Keratinocyte (primary cell): ENCODE results near the gene PGLYRP1. TPM values are rescaled to one million over a fixed set of nuclear protein-coding genes. Genes with fewer than 3 reads are reported as not detected.

Source experiments
- DNase-seq: peaks from one replicate; pipeline ENCODE4 v3.0.0-alpha.2; 2011; ENCODE audit warnings: low read depth, missing footprints, low spot score
- FAIRE-seq: peaks from 2 replicates; lab custom pipeline; 2011; peaks lifted over from hg19 to GRCh38; lab: Jason Lieb, UNC
- H2AFZ ChIP-seq: 2 replicates; pipeline ENCODE4 v1.6.0; 2012; ENCODE audit warnings: low read length, control low read depth, inconsistent platforms; ENCODE audit not compliant: control insufficient read depth
- H3K27ac ChIP-seq: 2 replicates; pipeline ENCODE4 v1.5.1; 2011; ENCODE audit warnings: low read length; ENCODE audit not compliant: control insufficient read depth, insufficient read depth
- H3K27me3 ChIP-seq: 3 replicates; pipeline ENCODE4 v1.6.0; 2011; ENCODE audit warnings: low read length; ENCODE audit not compliant: control insufficient read depth, insufficient read depth; ENCODE audit errors: extremely low read depth
- H3K36me3 ChIP-seq, 2 experiments: 2 replicates in 1 of 2; 3 replicates in 1 of 2; pipeline ENCODE4 v1.5.1; 2011; ENCODE audit warnings: low read length in 2 of 2, mild to moderate bottlenecking in 1 of 2; ENCODE audit not compliant: control insufficient read depth in 2 of 2, insufficient read depth in 2 of 2; ENCODE audit errors: extremely low read depth in 1 of 2
- H3K4me1 ChIP-seq: 3 replicates; pipeline ENCODE4 v1.5.1; 2011; ENCODE audit warnings: low read length; ENCODE audit not compliant: control insufficient read depth, insufficient read depth; ENCODE audit errors: extremely low read depth
- H3K4me2 ChIP-seq: 3 replicates; pipeline ENCODE4 v1.6.0; 2011; ENCODE audit warnings: low read depth, low read length; ENCODE audit not compliant: control insufficient read depth, insufficient read depth; ENCODE audit errors: extremely low read depth
- H3K4me3 ChIP-seq, 3 experiments: fragments of 200-600 bp in 1 of 3; sonication (generic) in 1 of 3; 2 replicates in 2 of 3; 3 replicates in 1 of 3; pipeline ENCODE4 v1.5.1; 2011 to 2016; ENCODE audit warnings: low read length in 3 of 3, mild to moderate bottlenecking in 3 of 3, control low read depth in 2 of 3, inconsistent platforms in 1 of 3, low read depth in 1 of 3, mixed read lengths in 1 of 3, mixed run types in 1 of 3, moderate library complexity in 1 of 3; ENCODE audit not compliant: control insufficient read depth in 2 of 3, insufficient read depth in 2 of 3; ENCODE audit errors: extremely low read depth in 1 of 3
- H3K79me2 ChIP-seq: 2 replicates; pipeline ENCODE4 v1.6.0; 2012; ENCODE audit warnings: low read length; ENCODE audit not compliant: control insufficient read depth, insufficient read depth
- H3K9ac ChIP-seq: 3 replicates; pipeline ENCODE4 v1.6.0; 2011; ENCODE audit warnings: low read length; ENCODE audit not compliant: control insufficient read depth, insufficient read depth; ENCODE audit errors: extremely low read depth
- H3K9me1 ChIP-seq: 3 replicates; pipeline ENCODE4 v1.6.0; 2011; ENCODE audit warnings: low read length; ENCODE audit not compliant: control insufficient read depth, insufficient read depth; ENCODE audit errors: extremely low read depth
- H3K9me3 ChIP-seq: 2 replicates; pipeline ENCODE4 v1.5.1; 2012; ENCODE audit warnings: low read depth, low read length; ENCODE audit not compliant: control insufficient read depth
- H4K20me1 ChIP-seq: 3 replicates; pipeline ENCODE4 v1.6.0; 2011; ENCODE audit warnings: low read length; ENCODE audit not compliant: control insufficient read depth, insufficient read depth; ENCODE audit errors: extremely low read depth
- EZH2 ChIP-seq: IDR thresholded peaks from one replicate; pipeline ENCODE4 v1.6.1; 2012; ENCODE audit warnings: inconsistent platforms, mild to moderate bottlenecking, low read length, moderate library complexity
- dilution Hi-C: fragments of 300-500 bp; cut with MboI; formaldehyde crosslinking; loops from one replicate; pipeline ENCODE4 v1.7.0; 2020; ENCODE audit warnings: low sequenced_read_pairs; ENCODE audit not compliant: extremely low pct_ligation_motif_present
- polyA plus RNA-seq, 5 experiments: library from polyadenylated mRNA; depleted of rRNA in 3 of 5; stranded (reverse) in 3 of 5; stranded (forward) in 1 of 5; unstranded in 1 of 5; fragments of >200 nt; gene quantifications; 1 replicate in 1 of 5; 2 replicates in 3 of 5; 3 replicates in 1 of 5; pipeline versions ENCODE4 v1.2.1 to v1.2.3, GENCODE V29; 2011 to 2012; ENCODE audit warnings: missing spikeins in 2 of 5, low read depth in 1 of 5, low replicate concordance in 1 of 5
- TF ChIP-seq, protein P1 (sequence below), 3 experiments: IDR thresholded peaks in 1 of 3; conservative IDR thresholded peaks in 1 of 3; optimal IDR thresholded peaks in 1 of 3; 2 replicates in 2 of 3; 3 replicates in 1 of 3; pipeline versions ENCODE3 to v1.5.1; 2011; ENCODE audit warnings: low read length in 3 of 3, mild to moderate bottlenecking in 3 of 3, moderate library complexity in 2 of 3, control low read depth in 1 of 3, inconsistent platforms in 1 of 3; ENCODE audit not compliant: insufficient read depth in 2 of 3; ENCODE audit errors: extremely low read depth in 1 of 3

The PGLYRP1 gene
- polyA plus RNA-seq, 1 donor (not counting 4 experiments of a cell fraction or from before 2014, with no cell fraction given), result not detected

DNA sequence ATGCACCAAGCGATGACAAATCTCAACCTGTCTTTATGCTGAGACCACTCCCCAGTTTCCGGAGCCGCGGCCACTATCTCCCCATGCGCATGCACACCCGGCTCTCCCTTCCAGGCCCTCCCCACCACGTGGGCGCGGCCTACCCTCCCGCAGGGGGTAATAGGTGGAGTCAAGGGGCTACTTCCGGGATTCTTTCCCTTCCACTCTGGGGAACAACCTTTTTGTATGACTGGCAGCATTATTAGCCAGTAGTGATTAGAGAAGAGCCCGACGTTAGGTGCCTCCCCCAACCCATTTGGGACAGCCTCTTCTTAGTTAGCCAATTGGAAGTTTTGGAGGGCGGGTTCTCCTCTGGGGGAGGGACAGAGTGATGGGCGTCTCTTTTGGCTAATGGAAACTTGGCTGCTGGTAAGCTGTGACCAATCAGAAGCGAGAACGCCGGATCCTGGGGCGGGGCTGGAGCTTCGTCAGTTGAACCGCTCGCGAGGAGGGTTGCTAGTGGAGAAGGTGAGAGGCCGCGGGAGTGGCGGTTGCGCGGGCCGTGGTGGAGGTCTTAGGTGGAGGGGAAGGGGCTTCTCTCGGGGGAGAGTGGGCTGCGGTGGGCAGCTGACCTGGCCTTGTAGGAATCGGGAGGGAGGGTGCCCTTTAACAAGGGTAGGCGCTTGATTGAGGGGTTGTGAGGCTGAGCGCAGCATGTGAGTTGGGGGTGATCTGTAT is 27.7 kb downstream of the PGLYRP1 start, which contains the start of gene CCDC61:
CCDC61 (plus strand) TSS at position 470 of the 717 bp plus-strand sequence. CDS start 7,552 bp downstream, outside the sequence.
- peaks cover 9% of the 10 kb centered on the region for H3K4me1 ChIP-seq
- dilution Hi-C loops, result no loop called here
- peaks cover 0 to 4% of the 10 kb centered on the region in 2 experiments for H3K36me3 ChIP-seq
- no peaks in the 10 kb centered on the region for H4K20me1 ChIP-seq
- H3K9me1 ChIP-seq, result peaks cover 2% of the 10 kb centered on the region
- DNase-seq (peak; percentile 99), FAIRE-seq (peak; percentile 94)
- H3K4me3 ChIP-seq, result peak within 1 kb of the TSS; percentile 83 to 88 (median 86)
- H3K79me2 ChIP-seq, result peaks cover 2% of the 10 kb centered on the region
- H3K27ac ChIP-seq, result peak within 1 kb of the TSS; percentile 74
- peak within 1 kb of the TSS; percentile 88 for H3K9ac ChIP-seq
- H2AFZ ChIP-seq, result peak within 1 kb of the TSS; percentile 75
- no peaks in the 10 kb centered on the region for H3K27me3 ChIP-seq
- H3K9me3 ChIP-seq, result no peaks in the 10 kb centered on the region
- H3K4me2 ChIP-seq, result peak within 1 kb of the TSS; percentile 95
- no peak for TF ChIP-seq EZH2
- TF ChIP-seq, protein P1, sequence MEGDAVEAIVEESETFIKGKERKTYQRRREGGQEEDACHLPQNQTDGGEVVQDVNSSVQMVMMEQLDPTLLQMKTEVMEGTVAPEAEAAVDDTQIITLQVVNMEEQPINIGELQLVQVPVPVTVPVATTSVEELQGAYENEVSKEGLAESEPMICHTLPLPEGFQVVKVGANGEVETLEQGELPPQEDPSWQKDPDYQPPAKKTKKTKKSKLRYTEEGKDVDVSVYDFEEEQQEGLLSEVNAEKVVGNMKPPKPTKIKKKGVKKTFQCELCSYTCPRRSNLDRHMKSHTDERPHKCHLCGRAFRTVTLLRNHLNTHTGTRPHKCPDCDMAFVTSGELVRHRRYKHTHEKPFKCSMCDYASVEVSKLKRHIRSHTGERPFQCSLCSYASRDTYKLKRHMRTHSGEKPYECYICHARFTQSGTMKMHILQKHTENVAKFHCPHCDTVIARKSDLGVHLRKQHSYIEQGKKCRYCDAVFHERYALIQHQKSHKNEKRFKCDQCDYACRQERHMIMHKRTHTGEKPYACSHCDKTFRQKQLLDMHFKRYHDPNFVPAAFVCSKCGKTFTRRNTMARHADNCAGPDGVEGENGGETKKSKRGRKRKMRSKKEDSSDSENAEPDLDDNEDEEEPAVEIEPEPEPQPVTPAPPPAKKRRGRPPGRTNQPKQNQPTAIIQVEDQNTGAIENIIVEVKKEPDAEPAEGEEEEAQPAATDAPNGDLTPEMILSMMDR (optimal IDR thresholded peaks at IDR 0.05 in 1 of 3, IDR thresholded peaks at IDR 0.05 in 1 of 3, conservative IDR thresholded peaks at IDR 0.05 in 1 of 3; ENCODE audit: extremely low read depth in 1 of 3, insufficient read depth in 2 of 3, low read length in 3 of 3), result no peak

DNA sequence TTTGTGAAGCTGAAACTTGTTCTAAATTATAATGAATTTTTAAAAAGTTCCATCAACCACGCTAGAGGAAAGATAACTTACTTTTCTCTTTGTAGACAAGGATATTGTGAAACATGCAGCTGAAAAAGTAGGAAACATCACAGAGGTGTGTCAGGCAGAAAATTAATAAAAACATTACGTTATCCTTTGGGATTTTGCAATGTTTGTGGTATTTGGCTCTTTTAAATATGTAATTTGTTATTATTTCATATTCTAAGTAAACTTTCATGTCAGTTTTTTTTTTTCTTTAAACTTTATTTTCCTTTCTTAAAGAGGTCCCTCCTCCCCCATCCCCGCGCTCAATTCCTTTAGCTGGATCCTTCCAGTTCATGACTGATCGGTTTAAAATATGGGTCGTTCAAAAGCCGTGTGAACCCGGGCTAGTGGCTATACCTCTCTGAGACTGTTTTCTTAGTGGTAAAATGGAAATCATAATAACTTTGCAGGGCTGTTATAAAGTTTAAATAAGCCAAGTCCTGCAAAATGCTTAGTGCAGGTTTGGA is 28.3 kb downstream of the PGLYRP1 start:
- Histone ChIP-seq H3K4me2 (peak overlapping the region; percentile 93), H3K27me3 (no peaks in the 10 kb centered on the region), H3K27ac (peak overlapping the region; percentile 39), H2AFZ (peak overlapping the region; percentile 68), H3K4me3 (peak overlapping the region; percentile 47 to 78 (median 66)), H3K79me2 (peaks cover 2% of the 10 kb centered on the region), H3K4me1 (peaks cover 6% of the 10 kb centered on the region), H3K9me3 (no peaks in the 10 kb centered on the region), H3K9ac (peak overlapping the region; percentile 54), H3K9me1 (peaks cover 2% of the 10 kb centered on the region), H4K20me1 (no peaks in the 10 kb centered on the region), H3K36me3 (peaks cover 0 to 4% of the 10 kb centered on the region in 2 experiments)
- FAIRE-seq, result no peak
- TF ChIP-seq, protein P1 (optimal IDR thresholded peaks at IDR 0.05 in 1 of 3, IDR thresholded peaks at IDR 0.05 in 1 of 3, conservative IDR thresholded peaks at IDR 0.05 in 1 of 3; ENCODE audit: extremely low read depth in 1 of 3, insufficient read depth in 2 of 3, low read length in 3 of 3), result no peak
- no peak for TF ChIP-seq EZH2
- DNase-seq, result no peak
- dilution Hi-C loops, result no loop called here
